BE2C (cell line): ENCODE results near the gene TTK.
"Not testable (repeated sequence)": the region's sequence is repeated elsewhere in the genome, so short reads cannot be mapped to it uniquely, and the experiment has no call there.

Experiments used
- DNase-seq: peaks from one replicate; pipeline ENCODE4 v3.0.0-alpha.2; 2020
- H3K27me3 ChIP-seq: fragments of 250-450 bp; sonication (Bioruptor Pico); 2 replicates; pipeline ENCODE4 v1.5.1; 2020; ENCODE audit warnings: mild to moderate bottlenecking
- H3K36me3 ChIP-seq: fragments of 250-450 bp; sonication (Bioruptor Pico); 2 replicates; pipeline ENCODE4 v1.5.1; 2020; ENCODE audit warnings: mild to moderate bottlenecking
- H3K4me1 ChIP-seq: fragments of 250-450 bp; sonication (Bioruptor Pico); 2 replicates; pipeline ENCODE4 v1.5.1; 2020
- H3K4me3 ChIP-seq: 2 replicates; pipeline ENCODE4 v1.5.1; 2011; ENCODE audit warnings: low read depth, low read length
- H3K9me3 ChIP-seq: fragments of 250-450 bp; sonication (Bioruptor Pico); 2 replicates; pipeline ENCODE4 v1.5.1; 2020
- CTCF ChIP-seq: IDR thresholded peaks from 2 replicates; pipeline ENCODE4 v1.5.1; 2012; ENCODE audit warnings: mild to moderate bottlenecking, low read depth, low read length

Gene TTK

GRCh38 chr6:80028589-80028988, 24.1 kb downstream of the TTK start:
- Histone ChIP-seq H3K27me3 (no peaks in the 10 kb centered on the region), H3K4me3 (no peak overlapping the region), H3K9me3 (no peaks in the 10 kb centered on the region), H3K4me1 (no peaks in the 10 kb centered on the region), H3K36me3 (peaks cover 45% of the 10 kb centered on the region)
- no peak for TF ChIP-seq CTCF
- DNase-seq, result no peak

- TF ChIP-seq CTCF, result no peak
- Histone ChIP-seq H3K27me3 (no peaks in the 10 kb centered on the region), H3K4me3 (no peak overlapping the region), H3K9me3 (no peaks in the 10 kb centered on the region), H3K36me3 (peaks cover 44% of the 10 kb centered on the region), H3K4me1 (no peaks in the 10 kb centered on the region)
- DNase-seq, result no peak
These were observed 25.0 kb downstream of the TTK start for GRCh38 chr6:80029470-80029869.

- DNase-seq, H3K9me3 ChIP-seq, H3K4me3 ChIP-seq, H3K36me3 ChIP-seq, H3K27me3 ChIP-seq, H3K4me1 ChIP-seq: not testable (repeated sequence)
These were observed 43.8 kb downstream of the TTK start for GRCh38 chr6:80048220-80048619.

GRCh38 chr6:80060774-80061173, 56.3 kb downstream of the TTK start:
- no peak for DNase-seq
- TF ChIP-seq CTCF, result no peak
- no peaks in the 10 kb centered on the region for H3K4me1 ChIP-seq
- no peaks in the 10 kb centered on the region for H3K27me3 ChIP-seq
- no peak overlapping the region for H3K4me3 ChIP-seq
- no peaks in the 10 kb centered on the region; the same call in 1 of the 2 replicates for H3K9me3 ChIP-seq
- no peaks in the 10 kb centered on the region for H3K36me3 ChIP-seq

GRCh38 chr6:80068146-80068545, 63.7 kb downstream of the TTK start:
- H3K4me1 ChIP-seq, DNase-seq, H3K9me3 ChIP-seq, H3K4me3 ChIP-seq, H3K27me3 ChIP-seq, H3K36me3 ChIP-seq: not testable (repeated sequence)

GRCh38 chr6:80070431-80070830, 66.0 kb downstream of the TTK start:
- not testable (repeated sequence) for H3K4me1 ChIP-seq, DNase-seq, H3K9me3 ChIP-seq, H3K36me3 ChIP-seq, H3K27me3 ChIP-seq, H3K4me3 ChIP-seq

GRCh38 chr6:80077067-80077466, 72.6 kb downstream of the TTK start:
- Histone ChIP-seq H3K27me3 (no peaks in the 10 kb centered on the region), H3K4me3 (no peak overlapping the region), H3K36me3 (no peaks in the 10 kb centered on the region), H3K4me1 (no peaks in the 10 kb centered on the region), H3K9me3 (no peaks in the 10 kb centered on the region)
- no peak for DNase-seq
- no peak for TF ChIP-seq CTCF

- Histone ChIP-seq H3K36me3 (no peaks in the 10 kb centered on the region), H3K4me1 (no peaks in the 10 kb centered on the region), H3K9me3 (no peaks in the 10 kb centered on the region), H3K27me3 (no peaks in the 10 kb centered on the region), H3K4me3 (no peak overlapping the region)
- no peak for TF ChIP-seq CTCF
- DNase-seq, result no peak
These were observed 84.2 kb downstream of the TTK start for GRCh38 chr6:80088637-80089036.
